B cell (primary cell): ENCODE data around the gene CNPY3. TPM values are rescaled to one million over a fixed set of nuclear protein-coding genes. Genes with fewer than 3 reads are reported as not detected.

Experiments
- ATAC-seq: fragments of 200-7000 bp; cut with Tn5 transposase; one replicate; pipeline ENCODE4 v1.10.0; 2021; ENCODE audit warnings: low read depth, mild to moderate bottlenecking, moderate number of reproducible peaks, moderate library complexity
- CTCF ChIA-PET: fragments of 350-600 bp; sonication (Branson Sonifier 250); formaldehyde crosslinking; loops from one replicate; lab custom pipeline; 2021; ENCODE audit warnings: antibody characterized with exemption, inconsistent platforms; lab: Charles Lee
- POLR2A ChIA-PET: fragments of 350-600 bp; sonication (Branson Sonifier 250); formaldehyde crosslinking; loops from one replicate; lab custom pipeline; 2021; ENCODE audit warnings: antibody characterized with exemption; lab: Charles Lee
- DNase-seq: peaks from one replicate; pipeline ENCODE4 v3.0.0; 2013
- H2AFZ ChIP-seq: 2 replicates; pipeline ENCODE4 v1.6.1; 2012; ENCODE audit warnings: mild to moderate bottlenecking, low read depth, low read length; ENCODE audit not compliant: insufficient read depth, poor library complexity, severe bottlenecking
- H3K27ac ChIP-seq, 2 donors: 1 replicate in 1 of 2; 2 replicates in 1 of 2; pipeline ENCODE4 v1.5.1; 2012 to 2013; ENCODE audit warnings: low read length in 2 of 2, mild to moderate bottlenecking in 2 of 2, moderate library complexity in 1 of 2
- H3K27me3 ChIP-seq, 4 experiments: fragments of 200-600 bp in 1 of 4; sonication (generic) in 1 of 4; replicated peaks in 1 of 4; 1 replicate in 2 of 4; 2 replicates in 2 of 4; pipeline versions ENCODE4 v1.6.1 to v1.7.0; 2013 to 2016; ENCODE audit warnings: low read length in 3 of 4, mild to moderate bottlenecking in 2 of 4, mixed read lengths in 1 of 4, moderate library complexity in 1 of 4; ENCODE audit not compliant: insufficient read depth in 4 of 4, control insufficient read depth in 3 of 4; ENCODE audit errors: control extremely low read depth in 1 of 4
- H3K36me3 ChIP-seq, 2 experiments: replicated peaks in 1 of 2; 1 replicate in 1 of 2; 2 replicates in 1 of 2; pipeline versions ENCODE4 v1.6.1 to v1.7.1; 2013; ENCODE audit warnings: low read length in 1 of 2; ENCODE audit not compliant: insufficient read depth in 2 of 2, control insufficient read depth in 1 of 2; ENCODE audit errors: control extremely low read depth in 1 of 2, extremely low read depth in 1 of 2
- H3K4me1 ChIP-seq, 2 donors: fragments of 200-600 bp in 1 of 2; sonication (generic) in 1 of 2; 1 replicate in 1 of 2; 2 replicates in 1 of 2; pipeline versions ENCODE4 v1.5.1 to v1.6.1; 2013 to 2017; ENCODE audit warnings: low read length in 2 of 2; ENCODE audit not compliant: control insufficient read depth in 2 of 2, insufficient read depth in 2 of 2
- H3K4me2 ChIP-seq: replicated peaks from 2 replicates; pipeline ENCODE3; 2012; ENCODE audit warnings: mild to moderate bottlenecking, low read depth, low read length; ENCODE audit not compliant: poor library complexity, severe bottlenecking
- H3K4me3 ChIP-seq, 5 experiments: fragments of 200-600 bp in 1 of 5; sonication (generic) in 1 of 5; 1 replicate in 3 of 5; 2 replicates in 2 of 5; pipeline versions ENCODE4 v1.5.1 to v1.7.0; 2011 to 2016; ENCODE audit warnings: low read length in 4 of 5, mild to moderate bottlenecking in 4 of 5, low read depth in 2 of 5, control low read depth in 1 of 5, moderate library complexity in 1 of 5; ENCODE audit not compliant: insufficient read depth in 1 of 5; ENCODE audit errors: control extremely low read depth in 1 of 5, extremely low read depth in 1 of 5
- H3K79me2 ChIP-seq: fragments of 200-600 bp; sonication (generic); one replicate; pipeline ENCODE4 v1.6.0; 2016; ENCODE audit warnings: low read length; ENCODE audit not compliant: control insufficient read depth, insufficient read depth
- H3K9ac ChIP-seq: fragments of 200-600 bp; sonication (generic); 2 replicates; pipeline ENCODE4 v1.6.1; 2017; ENCODE audit warnings: mild to moderate bottlenecking, low read length, moderate library complexity
- H3K9me3 ChIP-seq, 3 donors: one replicate each; pipeline versions ENCODE4 v1.6.1 to v1.7.1; 2013; ENCODE audit warnings: low read length in 2 of 3; ENCODE audit not compliant: control insufficient read depth in 2 of 3, insufficient read depth in 1 of 3; ENCODE audit errors: control extremely low read depth in 1 of 3
- H4K20me1 ChIP-seq: 2 replicates; pipeline ENCODE4 v1.6.0; 2012; ENCODE audit warnings: mild to moderate bottlenecking, low read length; ENCODE audit not compliant: insufficient read depth, control insufficient read depth, poor library complexity, severe bottlenecking
- H3K27ac Mint-ChIP-seq: one replicate; pipeline ENCODE4 v1.8.0; 2021; ENCODE audit warnings: mixed read lengths
- H3K27me3 Mint-ChIP-seq: one replicate; pipeline ENCODE4 v1.8.0; 2021; ENCODE audit warnings: mixed read lengths
- H3K4me1 Mint-ChIP-seq: one replicate; pipeline ENCODE4 v1.8.0; 2021; ENCODE audit warnings: mixed read lengths
- H3K4me3 Mint-ChIP-seq: one replicate; pipeline ENCODE4 v1.8.0; 2021; ENCODE audit warnings: mixed read lengths
- H3K9me3 Mint-ChIP-seq: one replicate; pipeline ENCODE4 v1.8.0; 2022; ENCODE audit warnings: mixed read lengths; ENCODE audit not compliant: insufficient read depth
- CTCF ChIP-seq: fragments of 200-600 bp; IDR thresholded peaks from one replicate; pipeline ENCODE4 v1.8.0; 2022; ENCODE audit warnings: antibody characterized with exemption, mild to moderate bottlenecking
- EZH2 ChIP-seq: IDR thresholded peaks from 2 replicates; pipeline ENCODE4 v1.6.1; 2012; ENCODE audit warnings: borderline replicate concordance, low read depth, mild to moderate bottlenecking, moderate library complexity, low read length; ENCODE audit not compliant: insufficient read depth, poor library complexity, severe bottlenecking
- WGBS: methylation state at CpG from one replicate; pipeline ENCODE4 v1.1.5; 2013; ENCODE audit warnings: missing lambda C conversion rate; ENCODE audit not compliant: insufficient coverage; 5-methylcytosine and 5-hydroxymethylcytosine counted together
- intact Hi-C: fragments of 100-400 bp; cut with micrococcal nuclease; formaldehyde crosslinking; loops from one replicate; pipeline ENCODE4 v1.10.0; 2022
- polyA plus RNA-seq: library from polyadenylated mRNA; depleted of rRNA; stranded (reverse); fragments of >200 nt; gene quantifications from 2 replicates; pipeline ENCODE4 v1.2.3, GENCODE V29; 2012
- total RNA-seq, 2 donors: library from RNA; stranded (reverse); fragments of 120-200 nt in 1 of 2; gene quantifications; 1 replicate in 1 of 2; 2 replicates in 1 of 2; pipeline versions ENCODE4 v1.2.3 to v1.2.4, GENCODE V29; 2013 to 2022

CNPY3 gene
- total and polyA plus RNA-seq, 2 donors (not counting 1 experiment from before 2014, with no cell fraction given), result 123 to 163 TPM

- POLR2A ChIA-PET, result interaction anchor here (1.0 kb wide), 1 partner anchor 24 kb away, joined by 3 read pairs; no protein-coding TSS in a partner anchor
These were observed 3.9 kb upstream of the CNPY3 start for GRCh38 chr6:42925248-42925857.

GRCh38 chr6:42929821-42930360 lies 611 bp downstream of the CNPY3 start:
- DNase-seq, result peak; percentile 91
- Mint-ChIP-seq H3K9me3 (no peaks in the 10 kb centered on the region), H3K4me3 (peak overlapping the region; percentile 100), H3K4me1 (peaks cover 54% of the 10 kb centered on the region), H3K27ac (peak overlapping the region; percentile 100), H3K27me3 (no peaks in the 10 kb centered on the region)
- peak overlapping the region; percentile 94 to 97 for H3K27ac ChIP-seq
- ATAC-seq, result peak; percentile 52
- peaks cover 49% of the 10 kb centered on the region for H4K20me1 ChIP-seq
- H3K4me3 ChIP-seq, result peak overlapping the region; percentile 86 to 89 (median 87)
- H3K79me2 ChIP-seq, result peaks cover 54% of the 10 kb centered on the region
- ChIA-PET POLR2A (interaction anchor here (0.6 to 3.2 kb wide), 29 partner anchors 14 to 1458 kb away, joined by 3 to 53 read pairs (median 5); partner anchors contain the start of genes BICRAL, CDC5L, CUL7 and DNPH1), CTCF (interaction anchor here (0.6 to 2.1 kb wide), 11 partner anchors 17 to 1149 kb away, joined by 3 to 8 read pairs (median 5); partner anchors contain the start of genes CUL9, KLHDC3, MEA1 and PPP2R5D)
- no peaks in the 10 kb centered on the region for H3K9me3 ChIP-seq
- H3K27me3 ChIP-seq, result no peaks in the 10 kb centered on the region
- intact Hi-C loops, result loop anchor here (1.0 to 10.0 kb wide), 15 partner anchors 29 to 699 kb away; partner anchors contain the start of genes BICRAL, CUL9, GTPBP2 and KLC4
- peaks cover 46 to 54% of the 10 kb centered on the region in 2 donors for H3K4me1 ChIP-seq
- H3K4me2 ChIP-seq, result peak overlapping the region; percentile 94
- H3K36me3 ChIP-seq, result peaks cover 1 to 31% of the 10 kb centered on the region in 2 experiments
- TF ChIP-seq EZH2 (no peak), CTCF (no peak)
- peak overlapping the region; percentile 85 for H3K9ac ChIP-seq
- H2AFZ ChIP-seq, result peak overlapping the region; percentile 83
- 1% methylated on average over 12 of the region's 16 CpGs for WGBS

More at GRCh38 chr6:42925248-42925857, 3.9 kb upstream of the CNPY3 start:
- no peaks in the 10 kb centered on the region for H3K27me3 ChIP-seq
- H3K27me3 Mint-ChIP-seq, result no peaks in the 10 kb centered on the region
- no peak for DNase-seq
- peaks cover 8 to 22% of the 10 kb centered on the region in 2 donors for H3K4me1 ChIP-seq
- H3K36me3 ChIP-seq, result no peaks in the 10 kb centered on the region
- peaks cover 9% of the 10 kb centered on the region for H3K79me2 ChIP-seq
- CTCF ChIA-PET, result interaction anchor here (1.1 kb wide), 1 partner anchor 218 kb away, joined by 3 read pairs; no protein-coding TSS in a partner anchor
- no peak overlapping the region for H2AFZ ChIP-seq
- no peaks in the 10 kb centered on the region for H3K9me3 Mint-ChIP-seq
- no peak overlapping the region for H3K27ac ChIP-seq
- ATAC-seq, result no peak
- WGBS, result 93% methylated on average over 13 of the region's 23 CpGs
- H3K27ac Mint-ChIP-seq, result peak overlapping the region; percentile 63
- no peak overlapping the region for H3K4me2 ChIP-seq
- H4K20me1 ChIP-seq, result peaks cover 6% of the 10 kb centered on the region
- TF ChIP-seq EZH2, result no peak
- peaks cover 20% of the 10 kb centered on the region for H3K4me1 Mint-ChIP-seq
- no peaks in the 10 kb centered on the region for H3K9me3 ChIP-seq
- no peak overlapping the region for H3K4me3 Mint-ChIP-seq
- no peak overlapping the region for H3K9ac ChIP-seq
- H3K4me3 ChIP-seq, result no peak overlapping the region
- intact Hi-C loops, result loop anchor here (5.0 to 10.0 kb wide), 2 partner anchors 33 to 589 kb away; partner anchors contain the start of genes LRRC73, POLR1C and YIPF3
